ENCODE results near the gene FAM107B.
"Not testable (repeated sequence)": the region's sequence is repeated elsewhere in the genome, so short reads cannot be mapped to it uniquely, and the experiment has no call there.

Gene FAM107B

DNA sequence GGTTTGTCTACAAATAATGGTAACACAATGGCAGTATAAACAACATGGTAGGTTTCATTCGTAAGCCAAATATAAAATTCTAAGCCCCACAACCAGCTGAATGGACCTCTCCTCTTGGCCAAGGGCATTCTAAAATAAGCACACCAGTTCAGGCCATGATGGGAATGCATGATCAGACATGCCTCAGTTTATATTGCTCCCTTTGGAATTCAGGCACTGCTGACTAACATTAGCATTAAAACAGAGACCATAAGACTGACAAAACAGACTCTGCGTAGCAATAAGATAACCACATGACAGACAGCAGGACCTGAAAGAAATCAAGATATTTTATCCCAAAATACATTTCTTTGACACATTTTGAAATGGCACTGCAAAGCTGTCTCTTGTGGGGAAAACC lies 125.8 kb downstream of the FAM107B start:
- no peak overlapping the region for H3K4me3 Mint-ChIP-seq
- no peaks in the 10 kb centered on the region for H3K36me3 Mint-ChIP-seq (ENCODE audit: low read depth)
- TF ChIP-seq, protein P1, sequence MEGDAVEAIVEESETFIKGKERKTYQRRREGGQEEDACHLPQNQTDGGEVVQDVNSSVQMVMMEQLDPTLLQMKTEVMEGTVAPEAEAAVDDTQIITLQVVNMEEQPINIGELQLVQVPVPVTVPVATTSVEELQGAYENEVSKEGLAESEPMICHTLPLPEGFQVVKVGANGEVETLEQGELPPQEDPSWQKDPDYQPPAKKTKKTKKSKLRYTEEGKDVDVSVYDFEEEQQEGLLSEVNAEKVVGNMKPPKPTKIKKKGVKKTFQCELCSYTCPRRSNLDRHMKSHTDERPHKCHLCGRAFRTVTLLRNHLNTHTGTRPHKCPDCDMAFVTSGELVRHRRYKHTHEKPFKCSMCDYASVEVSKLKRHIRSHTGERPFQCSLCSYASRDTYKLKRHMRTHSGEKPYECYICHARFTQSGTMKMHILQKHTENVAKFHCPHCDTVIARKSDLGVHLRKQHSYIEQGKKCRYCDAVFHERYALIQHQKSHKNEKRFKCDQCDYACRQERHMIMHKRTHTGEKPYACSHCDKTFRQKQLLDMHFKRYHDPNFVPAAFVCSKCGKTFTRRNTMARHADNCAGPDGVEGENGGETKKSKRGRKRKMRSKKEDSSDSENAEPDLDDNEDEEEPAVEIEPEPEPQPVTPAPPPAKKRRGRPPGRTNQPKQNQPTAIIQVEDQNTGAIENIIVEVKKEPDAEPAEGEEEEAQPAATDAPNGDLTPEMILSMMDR (IDR thresholded peaks at IDR 0.05; ENCODE audit: unreplicated experiment in 3 of 3) = no peak
- peaks cover 4% of the 10 kb centered on the region for H3K27me3 Mint-ChIP-seq (ENCODE audit: low read depth)
- H3K27ac Mint-ChIP-seq = peak overlapping the region in 1 of 3 experiments; percentile 74
- peaks cover 34% of the 10 kb centered on the region for H3K4me1 Mint-ChIP-seq
- no peaks in the 10 kb centered on the region for H3K9me3 Mint-ChIP-seq

DNA sequence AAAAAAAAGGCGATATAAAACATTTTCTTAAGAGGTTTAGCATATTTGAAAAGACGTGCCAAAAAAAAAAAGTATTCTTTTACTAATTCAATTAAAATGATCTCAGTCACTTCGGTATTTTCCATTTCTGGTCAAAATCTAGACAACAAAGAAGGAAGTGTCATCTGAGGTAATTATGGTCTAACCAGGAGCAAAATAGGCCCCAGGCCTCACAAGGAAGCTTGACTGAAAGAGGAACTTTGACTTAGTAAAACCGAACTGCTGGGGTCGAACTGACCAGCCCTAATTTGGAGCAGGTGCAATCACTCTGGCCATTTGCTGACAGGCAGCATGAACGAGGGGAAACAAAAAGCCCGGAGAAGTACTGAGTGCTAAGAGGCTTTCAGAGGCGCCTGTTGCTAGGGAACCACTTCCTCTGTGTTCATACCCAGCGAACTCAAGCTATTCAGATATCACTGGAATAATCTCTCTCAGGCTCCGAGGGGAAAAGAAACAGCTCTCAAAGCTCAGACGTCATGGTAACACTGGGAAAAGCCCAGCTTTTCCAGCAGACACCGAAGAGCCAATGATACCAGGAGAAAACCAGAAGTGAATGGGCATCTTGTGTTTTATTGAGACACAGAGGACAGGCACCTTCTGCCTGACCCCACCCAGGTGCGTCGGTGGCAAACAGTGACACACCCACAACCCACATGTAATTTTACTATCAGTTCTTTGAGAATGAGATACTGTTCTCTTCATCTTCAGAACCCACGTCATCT lies 126.5 kb downstream of the FAM107B start:
- Mint-ChIP-seq H3K9me3 (no peaks in the 10 kb centered on the region), H3K27ac (peak overlapping the region; percentile 61 to 80 (median 74)), H3K36me3 (ENCODE audit: low read depth) (no peaks in the 10 kb centered on the region), H3K27me3 (ENCODE audit: low read depth) (peaks cover 4% of the 10 kb centered on the region), H3K4me3 (no peak overlapping the region), H3K4me1 (peaks cover 28% of the 10 kb centered on the region)
- TF ChIP-seq, protein P1 (IDR thresholded peaks at IDR 0.05; ENCODE audit: unreplicated experiment in 3 of 3) = no peak

DNA sequence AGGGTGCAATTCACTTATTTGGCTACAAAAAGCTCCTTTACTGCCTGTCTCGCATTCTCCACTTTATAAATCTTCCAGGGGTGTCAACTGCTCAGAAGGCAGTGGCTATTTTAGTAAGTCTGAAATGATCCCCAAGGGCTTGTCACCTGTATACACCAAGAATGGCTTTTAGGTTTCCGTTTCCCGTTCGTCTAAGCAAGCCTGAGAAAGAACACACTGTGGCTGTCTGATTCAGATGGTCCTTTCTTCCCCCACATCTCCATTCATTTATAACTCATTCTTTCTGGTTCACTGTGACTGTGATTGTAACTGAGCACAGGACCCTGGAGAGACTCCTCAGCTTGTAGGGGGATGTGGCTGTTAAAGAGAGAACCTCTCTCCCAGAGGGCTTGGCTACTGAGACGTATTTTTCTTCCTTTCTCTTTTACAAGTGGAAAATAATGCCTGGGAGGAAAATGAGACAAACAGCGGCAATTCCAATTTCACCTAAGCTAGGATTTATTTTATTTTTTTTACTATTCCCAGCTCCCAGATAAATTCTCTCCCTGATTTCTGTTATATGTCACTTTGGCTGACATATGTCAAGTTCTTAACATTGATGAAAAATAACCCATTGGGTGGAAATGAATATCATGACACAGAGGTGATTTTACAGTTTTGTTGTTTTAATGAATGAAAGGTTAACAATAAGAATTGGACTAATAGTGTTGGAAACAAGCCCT lies 129.3 kb downstream of the FAM107B start:
- peaks cover 5% of the 10 kb centered on the region for H3K9me3 Mint-ChIP-seq
- peaks cover 23% of the 10 kb centered on the region for H3K4me1 Mint-ChIP-seq
- TF ChIP-seq, protein P1 (IDR thresholded peaks at IDR 0.05; ENCODE audit: unreplicated experiment in 3 of 3) = no peak
- no peak overlapping the region for H3K4me3 Mint-ChIP-seq
- peaks cover 14% of the 10 kb centered on the region for H3K27me3 Mint-ChIP-seq (ENCODE audit: low read depth)
- H3K27ac Mint-ChIP-seq = peak overlapping the region in 1 of 3 experiments; percentile 16
- H3K36me3 Mint-ChIP-seq (ENCODE audit: low read depth) = no peaks in the 10 kb centered on the region

DNA sequence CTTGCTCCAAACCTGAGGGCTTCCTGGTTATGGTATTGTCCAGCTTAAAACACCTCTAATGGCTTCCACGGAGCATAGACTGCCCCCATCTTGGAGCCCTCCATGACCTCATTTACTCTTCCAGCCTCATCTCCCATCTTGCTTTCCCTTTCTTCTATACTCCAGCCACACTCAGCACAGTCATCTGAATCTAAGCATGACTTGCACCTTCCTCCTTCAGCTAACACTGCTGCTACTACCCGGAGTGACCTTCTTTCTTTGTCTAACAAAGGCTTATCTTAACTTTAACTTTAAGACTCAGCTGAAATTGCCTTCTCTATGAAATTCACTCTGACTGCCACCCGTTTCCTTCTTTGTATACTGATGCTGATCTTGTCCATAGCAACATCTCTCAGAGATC lies 135.1 kb downstream of the FAM107B start:
- Mint-ChIP-seq H3K36me3 (ENCODE audit: low read depth) (no peaks in the 10 kb centered on the region), H3K27ac (no peak overlapping the region), H3K27me3 (ENCODE audit: low read depth) (peaks cover 18% of the 10 kb centered on the region)

DNA sequence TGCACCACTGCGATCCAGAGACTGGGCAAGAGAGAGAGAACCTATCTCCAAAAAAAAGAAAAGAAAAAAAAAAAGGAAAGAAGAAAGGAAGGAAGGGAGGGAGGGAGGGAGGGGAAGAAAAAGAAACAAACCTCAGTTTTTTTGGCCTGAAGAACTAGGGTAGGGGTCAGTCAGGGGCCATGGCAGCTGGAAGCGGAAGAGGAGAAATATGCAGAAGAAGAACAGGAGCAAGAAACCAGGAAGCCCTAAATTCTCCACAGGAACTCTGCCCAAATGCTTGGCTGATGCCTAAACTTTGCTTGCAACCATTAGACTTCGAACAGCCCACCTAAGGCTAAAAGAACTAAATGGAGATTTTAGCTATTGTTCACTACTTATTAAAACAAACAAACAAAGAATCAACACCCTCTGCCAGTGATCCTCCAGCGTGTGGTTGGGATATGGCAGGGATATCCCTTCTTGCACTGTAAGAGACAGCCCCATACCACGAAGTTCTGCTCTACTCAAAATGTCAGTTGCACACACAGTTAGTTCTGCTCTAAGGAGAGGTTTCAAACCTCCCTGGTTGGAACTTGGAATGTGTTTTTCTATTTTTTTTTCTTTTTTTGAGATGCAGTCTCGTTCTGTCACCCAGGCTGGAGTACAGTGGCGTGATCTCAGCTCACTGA lies 139.5 kb downstream of the FAM107B start:
- H3K36me3 Mint-ChIP-seq (ENCODE audit: low read depth) = no peaks in the 10 kb centered on the region
- no peak overlapping the region for H3K27ac Mint-ChIP-seq
- TF ChIP-seq, protein P1 (IDR thresholded peaks at IDR 0.05; ENCODE audit: unreplicated experiment in 3 of 3) = no peak
- H3K9me3 Mint-ChIP-seq = no peaks in the 10 kb centered on the region
- peaks cover 16% of the 10 kb centered on the region for H3K27me3 Mint-ChIP-seq (ENCODE audit: low read depth)
- no peak overlapping the region for H3K4me3 Mint-ChIP-seq
- H3K4me1 Mint-ChIP-seq = peaks cover 11% of the 10 kb centered on the region

More for the DNA sequence above, 135.1 kb downstream of the FAM107B start:
- H3K4me3 Mint-ChIP-seq = no peak overlapping the region
- peaks cover 5% of the 10 kb centered on the region for H3K9me3 Mint-ChIP-seq
- TF ChIP-seq, protein P1 (IDR thresholded peaks at IDR 0.05; ENCODE audit: unreplicated experiment in 3 of 3) = no peak
- peaks cover 11% of the 10 kb centered on the region for H3K4me1 Mint-ChIP-seq

DNA sequence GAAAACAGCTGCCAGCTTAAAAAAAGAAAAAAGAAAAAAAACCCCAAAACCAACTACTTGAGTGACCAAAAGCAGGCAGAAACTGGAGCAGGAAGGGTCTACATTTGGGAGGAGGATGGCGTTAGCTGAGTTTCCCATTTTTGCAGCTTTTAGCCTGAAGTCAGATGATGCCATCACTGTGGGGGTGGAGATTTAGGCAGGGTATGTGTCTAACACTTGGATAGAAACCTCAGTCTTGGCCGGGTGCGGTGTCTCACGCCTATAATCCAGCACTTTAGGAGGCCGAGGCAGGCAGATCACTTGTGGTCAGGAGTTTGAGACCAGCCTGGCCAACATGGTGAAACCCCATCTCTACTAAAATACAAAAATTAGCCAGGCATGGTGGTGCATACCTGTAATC lies 140.1 kb downstream of the FAM107B start:
- not testable (repeated sequence) for H3K27ac Mint-ChIP-seq; H3K4me3 Mint-ChIP-seq; H3K9me3 Mint-ChIP-seq; H3K36me3 Mint-ChIP-seq (ENCODE audit: low read depth)
- peaks cover 16% of the 10 kb centered on the region for H3K27me3 Mint-ChIP-seq (ENCODE audit: low read depth)
- H3K4me1 Mint-ChIP-seq = peaks cover 11% of the 10 kb centered on the region

All from nephron (organoid).